NT2/D1 (cell line): ENCODE measurements around the gene PHGDH.

ENCODE experiments used
- DNase-seq: peaks from one replicate; pipeline ENCODE4 v3.0.0-alpha.2; 2011; ENCODE audit warnings: low read depth, low spot score
- H3K27me3 ChIP-seq: 2 replicates; pipeline ENCODE4 v1.6.0; 2011; ENCODE audit warnings: mild to moderate bottlenecking; ENCODE audit not compliant: insufficient read length, insufficient read depth
- H3K36me3 ChIP-seq: 2 replicates; pipeline ENCODE4 v1.6.1; 2011; ENCODE audit warnings: mild to moderate bottlenecking, low read length, mixed read lengths; ENCODE audit not compliant: insufficient read depth, insufficient read length
- H3K4me1 ChIP-seq: 2 replicates; pipeline ENCODE4 v1.5.1; 2011; ENCODE audit not compliant: insufficient read depth, insufficient read length
- H3K4me3 ChIP-seq: 2 replicates; pipeline ENCODE4 v1.5.1; 2011; ENCODE audit warnings: low read depth; ENCODE audit not compliant: insufficient read length
- H3K9ac ChIP-seq: 2 replicates; pipeline ENCODE4 v1.6.0; 2011; ENCODE audit warnings: low read depth; ENCODE audit not compliant: insufficient read length
- H3K9me3 ChIP-seq: 2 replicates; pipeline ENCODE4 v1.5.1; 2011; ENCODE audit warnings: mild to moderate bottlenecking, low read length; ENCODE audit not compliant: insufficient read depth
- SUZ12 ChIP-seq: IDR thresholded peaks from 2 replicates; pipeline ENCODE4 v1.6.1; 2011; ENCODE audit not compliant: insufficient read length, insufficient read depth; ENCODE audit errors: extremely low read depth
- YY1 ChIP-seq: IDR thresholded peaks from 2 replicates; pipeline ENCODE4 v1.6.1; 2011; ENCODE audit not compliant: insufficient read length, insufficient read depth
- ZNF274 ChIP-seq: IDR thresholded peaks from 2 replicates; pipeline ENCODE4 v1.6.1; 2011; ENCODE audit warnings: mild to moderate bottlenecking, low read depth, low read length

The PHGDH gene

GRCh38 chr1:119747451-119747850 is 35.7 kb downstream of the PHGDH start:
- H3K27me3 ChIP-seq, result no peaks in the 10 kb centered on the region
- H3K9ac ChIP-seq, result no peak overlapping the region
- H3K4me3 ChIP-seq, result no peak overlapping the region
- peaks cover 30% of the 10 kb centered on the region for H3K36me3 ChIP-seq
- TF ChIP-seq YY1 (no peak), SUZ12 (no peak), ZNF274 (no peak)
- H3K9me3 ChIP-seq, result no peaks in the 10 kb centered on the region
- H3K4me1 ChIP-seq, result peaks cover 7% of the 10 kb centered on the region
- DNase-seq, result no peak

- Histone ChIP-seq H3K36me3 (peaks cover 24% of the 10 kb centered on the region), H3K4me1 (peaks cover 7% of the 10 kb centered on the region), H3K27me3 (no peaks in the 10 kb centered on the region), H3K9me3 (no peaks in the 10 kb centered on the region), H3K9ac (no peak overlapping the region), H3K4me3 (no peak overlapping the region)
- TF ChIP-seq ZNF274 (no peak), SUZ12 (no peak), YY1 (no peak)
- no peak for DNase-seq
Observed at GRCh38 chr1:119748040-119748439, 36.3 kb downstream of the PHGDH start.

DNA sequence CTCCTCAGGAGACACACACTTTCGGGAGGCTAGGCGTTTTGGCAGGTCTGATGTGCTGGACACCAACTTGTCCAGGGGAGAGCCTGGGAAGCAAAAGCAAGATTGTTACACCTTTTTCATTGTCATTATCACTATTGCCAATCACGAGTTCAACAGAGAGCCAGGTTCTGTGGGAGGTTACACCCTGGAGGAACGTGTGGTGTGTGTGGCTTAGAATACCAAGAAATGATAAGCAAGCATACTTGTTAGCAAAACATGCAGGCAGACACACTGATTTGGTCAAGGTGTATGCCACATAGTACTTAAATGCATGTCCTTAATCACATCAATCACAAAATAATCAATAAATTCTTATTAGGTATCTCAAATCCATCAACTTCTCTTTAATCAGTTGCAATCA is 40.9 kb downstream of the PHGDH start:
- no peak for TF ChIP-seq YY1
- TF ChIP-seq ZNF274, result no peak
- no peak for TF ChIP-seq SUZ12
- DNase-seq, result no peak
- no peaks in the 10 kb centered on the region for H3K27me3 ChIP-seq
- no peak overlapping the region for H3K9ac ChIP-seq
- H3K4me3 ChIP-seq, result no peak overlapping the region
- H3K4me1 ChIP-seq, result no peaks in the 10 kb centered on the region
- no peaks in the 10 kb centered on the region for H3K9me3 ChIP-seq
- H3K36me3 ChIP-seq, result no peaks in the 10 kb centered on the region

DNA sequence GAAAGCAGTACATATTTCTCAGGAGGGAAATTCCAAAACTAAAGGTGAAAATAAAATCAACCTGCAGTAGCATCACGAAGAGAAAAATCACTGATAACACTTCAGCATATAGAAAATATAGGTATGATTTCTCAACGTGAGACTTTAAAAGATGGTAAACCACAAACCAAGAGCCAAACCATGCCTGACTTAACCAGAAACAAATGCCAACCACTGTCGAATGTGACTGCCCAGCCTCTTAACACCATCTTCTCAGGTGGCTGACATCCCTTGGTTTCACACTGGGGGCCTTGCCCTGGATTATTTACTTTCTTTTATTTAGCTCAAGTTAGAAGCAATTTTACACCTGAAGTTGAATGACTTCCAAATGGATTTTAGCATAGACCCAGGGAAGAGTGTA is 46.9 kb downstream of the PHGDH start:
- DNase-seq, result no peak
- no peaks in the 10 kb centered on the region for H3K36me3 ChIP-seq
- H3K9ac ChIP-seq, result no peak overlapping the region
- TF ChIP-seq ZNF274 (no peak), YY1 (no peak), SUZ12 (no peak)
- H3K9me3 ChIP-seq, result no peaks in the 10 kb centered on the region
- H3K27me3 ChIP-seq, result no peaks in the 10 kb centered on the region
- H3K4me3 ChIP-seq, result no peak overlapping the region
- no peaks in the 10 kb centered on the region for H3K4me1 ChIP-seq

DNA sequence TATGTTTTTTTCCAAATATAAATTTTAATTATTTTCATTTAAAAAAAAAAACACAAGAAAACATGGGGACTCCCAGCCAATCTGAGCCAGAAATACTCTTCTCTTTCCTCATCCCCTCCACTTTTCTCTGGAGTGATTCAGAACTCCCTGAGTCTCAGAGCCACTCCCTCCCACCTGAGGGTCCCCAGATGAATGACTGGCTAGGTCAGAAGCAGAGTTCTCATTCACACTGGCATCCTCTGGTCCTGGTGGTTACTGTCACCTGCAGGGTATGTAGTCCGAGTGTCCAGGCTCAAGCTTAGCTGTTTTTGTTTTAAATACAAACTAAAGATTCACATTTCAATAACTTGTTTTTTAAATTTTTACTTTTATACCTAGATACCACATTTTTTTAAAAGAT is 50.7 kb downstream of the PHGDH start:
- TF ChIP-seq YY1 (no peak), ZNF274 (no peak), SUZ12 (no peak)

DNA sequence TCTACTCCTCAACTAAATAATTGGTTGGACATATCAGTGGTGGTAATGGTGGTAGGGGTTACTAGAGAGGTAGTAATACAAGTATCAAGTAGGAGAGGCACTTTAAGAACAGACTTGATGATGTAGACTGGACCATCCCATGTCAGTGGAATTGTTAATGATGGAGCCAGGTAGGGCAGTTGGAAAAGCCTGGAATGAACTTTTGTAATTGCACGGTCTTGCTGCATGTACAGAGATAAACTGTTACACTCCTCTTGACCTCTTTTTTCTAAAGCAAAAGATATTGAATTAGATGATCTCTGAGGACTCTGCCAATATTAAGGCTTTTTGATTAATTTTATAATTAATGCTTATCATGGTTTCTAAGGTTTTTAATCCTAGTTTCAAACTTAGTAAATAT is 51.2 kb downstream of the PHGDH start:
- DNase-seq, result no peak
- Histone ChIP-seq H3K4me1 (no peaks in the 10 kb centered on the region), H3K9me3 (no peaks in the 10 kb centered on the region), H3K36me3 (no peaks in the 10 kb centered on the region), H3K27me3 (no peaks in the 10 kb centered on the region), H3K9ac (no peak overlapping the region), H3K4me3 (no peak overlapping the region)
- TF ChIP-seq YY1 (no peak), SUZ12 (no peak), ZNF274 (no peak)

More for the DNA sequence above, 50.7 kb downstream of the PHGDH start:
- no peak overlapping the region for H3K4me3 ChIP-seq
- no peaks in the 10 kb centered on the region for H3K4me1 ChIP-seq
- no peak for DNase-seq
- no peaks in the 10 kb centered on the region for H3K36me3 ChIP-seq
- no peaks in the 10 kb centered on the region for H3K9me3 ChIP-seq
- no peaks in the 10 kb centered on the region for H3K27me3 ChIP-seq
- H3K9ac ChIP-seq, result no peak overlapping the region

- no peaks in the 10 kb centered on the region for H3K4me1 ChIP-seq
- no peaks in the 10 kb centered on the region for H3K36me3 ChIP-seq
- H3K4me3 ChIP-seq, result no peak overlapping the region
- DNase-seq, result no peak
- H3K27me3 ChIP-seq, result no peaks in the 10 kb centered on the region
- TF ChIP-seq YY1, result no peak
- TF ChIP-seq SUZ12, result no peak
- TF ChIP-seq ZNF274, result no peak
- no peak overlapping the region for H3K9ac ChIP-seq
- H3K9me3 ChIP-seq, result no peaks in the 10 kb centered on the region
Observed at GRCh38 chr1:119764220-119764619, 52.5 kb downstream of the PHGDH start.
